Pancreas (tissue), 10 donors: ENCODE results near the gene STEAP1. TPM values are rescaled to one million over a fixed set of nuclear protein-coding genes. Genes with fewer than 3 reads are reported as not detected.

Experiments
- ATAC-seq, 4 donors: fragments of 200-7000 bp; cut with Tn5 transposase; one replicate each; pipeline versions ENCODE4 v1.8.0 to v1.9.1; 2020; ENCODE audit warnings: mild to moderate bottlenecking in 4 of 4, moderate library complexity in 4 of 4
- DNase-seq, 6 donors: peaks; one replicate each; pipeline ENCODE4 v3.0.0-alpha.2; 2020
- FAIRE-seq: peaks from 2 replicates; lab custom pipeline; 2012; peaks lifted over from hg19 to GRCh38; lab: Jason Lieb, UNC
- H3K27ac ChIP-seq, 4 donors: fragments of 200-600 bp; sonication (generic); 1 replicate in 3 of 4; 2 replicates in 1 of 4; pipeline versions ENCODE4 v1.5.0 to v1.8.0; 2020
- H3K27me3 ChIP-seq, 4 donors: fragments of 200-600 bp; one replicate each; pipeline ENCODE4 v1.8.0; 2021
- H3K36me3 ChIP-seq, 3 donors: fragments of 200-600 bp; sonication (generic) in 1 of 3; one replicate each; pipeline versions ENCODE4 v1.5.0 to v1.8.0; 2020 to 2021
- H3K4me1 ChIP-seq, 3 donors: fragments of 200-600 bp; one replicate each; pipeline ENCODE4 v1.8.0; 2021
- H3K4me3 ChIP-seq, 4 donors: fragments of 200-600 bp; sonication (generic) in 2 of 4; one replicate each; pipeline versions ENCODE4 v1.5.0 to v1.8.0; 2020 to 2021
- H3K9me3 ChIP-seq, 4 donors: fragments of 200-600 bp; one replicate each; pipeline ENCODE4 v1.8.0; 2021
- WGBS, 2 donors: extraction: QIAGEN DNeasy Blood & Tissue Kit; methylation state at CpG; one replicate each; pipeline ENCODE4 v1.1.7; 2013; 5-methylcytosine and 5-hydroxymethylcytosine counted together
- intact Hi-C, 3 donors: fragments of 100-400 bp; cut with DNase I; formaldehyde crosslinking; loops; one replicate each; pipeline versions ENCODE4 v1.11.1 to v1.14.2; 2022
- polyA plus RNA-seq, 2 donors: library from polyadenylated mRNA; stranded (reverse); fragments of 200-250 nt; gene quantifications; one replicate each; pipeline ENCODE4 v1.2.3, GENCODE V29; 2013
- total RNA-seq, 6 donors: library from RNA; stranded (reverse); fragmentation: NEBNext Ultra II Directional in 4 of 6; extraction: Animal tissue kit (Norgen Biotek cat#: 25700) in 4 of 6; gene quantifications; one replicate each; pipeline versions ENCODE4 v1.2.1 to v1.2.4, GENCODE V29; 2021 to 2023
- TF ChIP-seq, protein P1 (sequence below), 4 donors: fragments of 200-600 bp; sonication (generic) in 3 of 4; IDR thresholded peaks; one replicate each; pipeline versions ENCODE4 v1.5.0 to v1.8.0; 2021; ENCODE audit warnings: antibody characterized with exemption in 4 of 4
- donor health status: healthy with polysubstance abuse.
- donor health status: DM: no; HTN: no; CAD: no; lungs with moderate emphysema.
- donor health status: DM: no; HTN: no; CAD: no.
- donor health status: control.
- donor health status: control.
- donor health status: Bipolar disorder and iron deficiency.
- donor health status: DM: yes; HTN: yes; CAD: no.
- donor health status: DM: no; HTN: no; CAD: no.
- donor health status: DM: no; HTN: no; CAD: no.
- donor health status: DM: yes; HTN: yes; CAD: no.

Gene STEAP1
- total and polyA plus RNA-seq, 8 donors: 1.1 to 8.3 (median 2.8) TPM

DNA sequence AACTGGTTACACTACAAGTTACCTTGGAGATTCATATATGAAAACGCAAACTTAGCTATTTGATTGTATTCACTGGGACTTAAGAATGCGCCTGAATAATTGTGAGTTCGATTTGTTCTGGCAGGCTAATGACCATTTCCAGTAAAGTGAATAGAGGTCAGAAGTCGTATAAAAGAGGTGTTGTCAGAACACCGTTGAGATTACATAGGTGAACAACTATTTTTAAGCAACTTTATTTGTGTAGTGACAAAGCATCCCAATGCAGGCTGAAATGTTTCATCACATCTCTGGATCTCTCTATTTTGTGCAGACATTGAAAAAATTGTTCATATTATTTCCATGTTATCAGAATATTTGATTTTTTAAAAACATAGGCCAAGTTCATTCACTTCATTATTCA is 9.3 kb downstream of the STEAP1 start:
- no peaks in the 10 kb centered on the region for H3K9me3 ChIP-seq
- no peaks in the 10 kb centered on the region for H3K27me3 ChIP-seq
- no peak for DNase-seq
- no peak overlapping the region for H3K27ac ChIP-seq
- no peaks in the 10 kb centered on the region for H3K4me1 ChIP-seq
- intact Hi-C loops: loop anchor here in 1 of 3 donors (10.0 kb wide), 1 partner anchor 81 kb away; the partner anchor contains the start of gene CFAP69
- no peak for ATAC-seq
- TF ChIP-seq, protein P1, sequence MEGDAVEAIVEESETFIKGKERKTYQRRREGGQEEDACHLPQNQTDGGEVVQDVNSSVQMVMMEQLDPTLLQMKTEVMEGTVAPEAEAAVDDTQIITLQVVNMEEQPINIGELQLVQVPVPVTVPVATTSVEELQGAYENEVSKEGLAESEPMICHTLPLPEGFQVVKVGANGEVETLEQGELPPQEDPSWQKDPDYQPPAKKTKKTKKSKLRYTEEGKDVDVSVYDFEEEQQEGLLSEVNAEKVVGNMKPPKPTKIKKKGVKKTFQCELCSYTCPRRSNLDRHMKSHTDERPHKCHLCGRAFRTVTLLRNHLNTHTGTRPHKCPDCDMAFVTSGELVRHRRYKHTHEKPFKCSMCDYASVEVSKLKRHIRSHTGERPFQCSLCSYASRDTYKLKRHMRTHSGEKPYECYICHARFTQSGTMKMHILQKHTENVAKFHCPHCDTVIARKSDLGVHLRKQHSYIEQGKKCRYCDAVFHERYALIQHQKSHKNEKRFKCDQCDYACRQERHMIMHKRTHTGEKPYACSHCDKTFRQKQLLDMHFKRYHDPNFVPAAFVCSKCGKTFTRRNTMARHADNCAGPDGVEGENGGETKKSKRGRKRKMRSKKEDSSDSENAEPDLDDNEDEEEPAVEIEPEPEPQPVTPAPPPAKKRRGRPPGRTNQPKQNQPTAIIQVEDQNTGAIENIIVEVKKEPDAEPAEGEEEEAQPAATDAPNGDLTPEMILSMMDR (IDR thresholded peaks at IDR 0.05): no peak
- H3K4me3 ChIP-seq: no peak overlapping the region
- FAIRE-seq: no peak
- 87 to 93% methylated on average over 5 of the region's 5 CpGs for WGBS, 2 donors
- no peaks in the 10 kb centered on the region for H3K36me3 ChIP-seq

DNA sequence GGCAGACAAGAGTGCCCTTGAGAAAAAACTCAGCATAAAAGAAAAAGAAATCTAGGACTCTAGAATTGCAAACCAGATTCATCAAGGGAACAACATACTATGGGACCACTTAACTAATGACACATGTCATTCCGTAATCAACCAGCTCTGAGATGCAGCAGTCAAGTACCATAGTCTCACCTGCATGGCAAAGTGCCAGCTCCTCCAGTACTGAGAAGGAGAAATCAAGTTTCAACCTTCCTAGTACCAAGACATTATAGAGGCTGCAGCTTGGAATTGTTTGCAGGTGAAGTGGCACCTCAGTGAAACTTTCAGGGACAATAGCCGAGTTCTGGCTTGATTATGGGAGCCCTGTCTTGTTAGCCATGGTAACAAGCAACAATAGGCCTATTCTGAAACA is 11.5 kb downstream of the STEAP1 start:
- no peaks in the 10 kb centered on the region for H3K4me1 ChIP-seq
- no peaks in the 10 kb centered on the region for H3K9me3 ChIP-seq
- ATAC-seq (no peak), DNase-seq (no peak), FAIRE-seq (no peak)
- H3K27ac ChIP-seq: no peak overlapping the region
- TF ChIP-seq, protein P1 (IDR thresholded peaks at IDR 0.05): no peak
- H3K27me3 ChIP-seq: no peaks in the 10 kb centered on the region
- H3K4me3 ChIP-seq: no peak overlapping the region
- H3K36me3 ChIP-seq: no peaks in the 10 kb centered on the region
- intact Hi-C loops: loop anchor here in 1 of 3 donors (10.0 kb wide), 1 partner anchor 79 kb away; the partner anchor contains the start of gene CFAP69
- 76 to 78% methylated on average over 2 of the region's 2 CpGs for WGBS, 2 donors

DNA sequence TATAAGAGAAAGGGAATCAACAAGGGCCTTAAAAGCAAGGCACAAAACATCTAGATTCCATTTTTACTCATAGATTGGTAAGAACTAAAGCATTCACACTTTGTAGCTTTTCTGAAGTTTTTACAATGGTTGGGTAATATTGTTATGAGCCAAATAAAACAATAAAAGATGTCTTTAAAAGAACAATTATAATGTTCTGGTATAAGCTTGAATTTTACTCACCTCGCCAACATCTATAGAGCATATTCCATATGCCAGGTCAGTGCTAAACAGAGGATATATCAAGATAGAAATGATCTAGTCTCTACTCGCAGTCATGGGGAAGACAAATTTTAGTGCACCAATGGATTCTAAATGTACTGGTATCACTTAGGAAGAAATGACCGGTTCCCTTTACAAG is 11.9 kb downstream of the STEAP1 start:
- Histone ChIP-seq H3K4me3 (no peak overlapping the region), H3K27ac (no peak overlapping the region), H3K9me3 (no peaks in the 10 kb centered on the region), H3K36me3 (no peaks in the 10 kb centered on the region), H3K27me3 (no peaks in the 10 kb centered on the region), H3K4me1 (no peaks in the 10 kb centered on the region)
- 63 to 86% methylated on average over 3 of the region's 3 CpGs for WGBS, 2 donors
- ATAC-seq (no peak), FAIRE-seq (no peak), DNase-seq (no peak)
- intact Hi-C loops: loop anchor here in 1 of 3 donors (10.0 kb wide), 1 partner anchor 79 kb away; the partner anchor contains the start of gene CFAP69
- TF ChIP-seq, protein P1 (IDR thresholded peaks at IDR 0.05): no peak

DNA sequence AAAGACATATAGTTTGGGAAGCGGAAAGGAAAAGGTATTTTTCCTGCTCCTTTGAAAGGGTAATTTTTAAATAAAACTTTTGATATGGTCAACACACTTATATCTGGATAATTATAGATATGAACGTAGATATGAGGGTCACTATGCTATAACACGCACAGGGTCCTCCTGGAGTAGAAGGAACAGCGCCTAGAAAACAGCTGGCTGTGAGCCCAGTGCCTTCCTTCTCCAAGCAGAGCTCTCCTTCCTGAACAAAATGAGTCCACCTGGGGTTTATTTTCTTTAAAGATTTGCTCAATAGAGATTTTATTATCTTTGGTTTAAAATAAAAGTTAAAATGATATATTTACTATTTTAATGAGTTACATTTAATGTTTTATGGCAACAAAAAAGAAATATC is 13.1 kb downstream of the STEAP1 start:
- no peak overlapping the region for H3K27ac ChIP-seq
- no peak for FAIRE-seq
- no peaks in the 10 kb centered on the region for H3K4me1 ChIP-seq
- ATAC-seq: no peak
- WGBS, 2 donors: 76 to 77% methylated on average over 4 of the region's 4 CpGs
- intact Hi-C loops: loop anchor here in 1 of 3 donors (10.0 kb wide), 1 partner anchor 77 kb away; the partner anchor contains the start of gene CFAP69
- no peak overlapping the region for H3K4me3 ChIP-seq
- no peaks in the 10 kb centered on the region for H3K27me3 ChIP-seq
- TF ChIP-seq, protein P1 (IDR thresholded peaks at IDR 0.05): no peak
- H3K9me3 ChIP-seq: no peaks in the 10 kb centered on the region
- no peak for DNase-seq
- H3K36me3 ChIP-seq: no peaks in the 10 kb centered on the region

DNA sequence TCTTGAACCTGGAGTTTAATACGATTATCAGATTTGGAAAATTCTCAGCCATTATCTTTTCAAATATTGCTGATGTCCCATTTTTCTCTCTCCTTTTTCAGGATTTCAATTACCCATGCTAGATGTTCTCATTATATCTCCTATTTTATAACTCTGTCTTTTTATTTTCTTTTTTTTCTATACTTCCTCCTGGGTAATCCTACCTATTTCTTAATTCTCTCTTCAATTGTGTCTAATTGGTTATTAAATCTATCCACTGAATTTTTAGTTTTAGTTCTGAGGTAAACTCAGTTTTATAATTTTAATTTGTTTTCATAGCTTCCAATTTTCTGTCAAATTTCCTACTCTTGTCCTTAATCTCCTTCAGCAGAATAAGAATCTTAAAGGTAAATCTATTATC is 15.6 kb downstream of the STEAP1 start:
- Histone ChIP-seq H3K9me3 (no peaks in the 10 kb centered on the region), H3K36me3 (no peaks in the 10 kb centered on the region), H3K27me3 (no peaks in the 10 kb centered on the region), H3K27ac (no peak overlapping the region), H3K4me1 (peaks cover 0 to 7% (median 0%) of the 10 kb centered on the region in 3 donors), H3K4me3 (no peak overlapping the region)
- WGBS, 2 donors: 85 to 91% methylated on average over 1 of the region's 1 CpG
- ATAC-seq: no peak
- no peak for FAIRE-seq
- TF ChIP-seq, protein P1 (IDR thresholded peaks at IDR 0.05): no peak
- no peak for DNase-seq
- intact Hi-C loops: loop anchor here in 1 of 3 donors (10.0 kb wide), 1 partner anchor 75 kb away; the partner anchor contains the start of gene CFAP69
